Mesenchymal stem cell (in vitro differentiated cells and primary cell): ENCODE measurements around the gene ACO2.

Source experiments
- DNase-seq: peaks from one replicate; pipeline ENCODE4 v3.0.0-alpha.2; 2013
- H2AFZ ChIP-seq: one replicate; pipeline ENCODE4 v1.6.1; 2013; ENCODE audit warnings: low read depth, mild to moderate bottlenecking, control low read depth, inconsistent platforms, low read length, moderate library complexity
- H2AK5ac ChIP-seq: 2 replicates; pipeline ENCODE4 v1.6.1; 2013; ENCODE audit warnings: low read length, moderate library complexity, mild to moderate bottlenecking, inconsistent platforms; ENCODE audit not compliant: severe bottlenecking
- H2BK120ac ChIP-seq: one replicate; pipeline ENCODE4 v1.6.1; 2013; ENCODE audit warnings: low read depth, mild to moderate bottlenecking, inconsistent platforms, low read length, moderate library complexity
- H2BK12ac ChIP-seq, 2 experiments: one replicate each; pipeline ENCODE4 v1.6.1; 2013; ENCODE audit warnings: inconsistent platforms in 2 of 2, low read length in 2 of 2, mild to moderate bottlenecking in 2 of 2, moderate library complexity in 2 of 2, control low read depth in 1 of 2
- H2BK15ac ChIP-seq: one replicate; pipeline ENCODE4 v1.6.1; 2013; ENCODE audit warnings: mild to moderate bottlenecking, low read depth, inconsistent platforms; ENCODE audit not compliant: poor library complexity, severe bottlenecking
- H2BK5ac ChIP-seq: 2 replicates; pipeline ENCODE4 v1.6.1; 2013; ENCODE audit warnings: low read depth, mild to moderate bottlenecking, low read length, control low read depth, inconsistent platforms; ENCODE audit not compliant: poor library complexity, severe bottlenecking
- H3K14ac ChIP-seq, 2 experiments: one replicate each; pipeline ENCODE4 v1.6.1; 2013; ENCODE audit warnings: inconsistent platforms in 2 of 2, low read length in 2 of 2, control low read depth in 1 of 2, mild to moderate bottlenecking in 1 of 2, moderate library complexity in 1 of 2
- H3K18ac ChIP-seq, 2 experiments: one replicate each; pipeline ENCODE4 v1.6.1; 2013; ENCODE audit warnings: inconsistent platforms in 2 of 2, low read length in 2 of 2, control low read depth in 1 of 2, low read depth in 1 of 2, mild to moderate bottlenecking in 1 of 2
- H3K23ac ChIP-seq, 2 experiments: one replicate each; pipeline ENCODE4 v1.6.1; 2013; ENCODE audit warnings: inconsistent platforms in 2 of 2, low read length in 2 of 2, mild to moderate bottlenecking in 2 of 2, moderate library complexity in 2 of 2, control low read depth in 1 of 2
- H3K27ac ChIP-seq: 2 replicates; pipeline ENCODE4 v1.5.1; 2013; ENCODE audit warnings: mild to moderate bottlenecking, moderate library complexity, low read length, control low read depth, inconsistent platforms; ENCODE audit not compliant: poor library complexity, severe bottlenecking
- H3K27me3 ChIP-seq, 2 experiments: 2 replicates each; pipeline versions ENCODE4 v1.6.1 to v1.7.0; 2013; ENCODE audit warnings: low read length in 2 of 2, mild to moderate bottlenecking in 2 of 2, moderate library complexity in 2 of 2, control low read depth in 1 of 2, inconsistent platforms in 1 of 2; ENCODE audit not compliant: control insufficient read depth in 1 of 2, insufficient read depth in 1 of 2
- H3K36me3 ChIP-seq, 2 experiments: 2 replicates each; pipeline versions ENCODE4 v1.6.1 to v1.7.0; 2013; ENCODE audit warnings: low read length in 2 of 2, control low read depth in 1 of 2, inconsistent platforms in 1 of 2, low read depth in 1 of 2, mild to moderate bottlenecking in 1 of 2; ENCODE audit not compliant: insufficient read depth in 2 of 2, control insufficient read depth in 1 of 2
- H3K4ac ChIP-seq, 2 experiments: one replicate each; pipeline ENCODE4 v1.6.1; 2013; ENCODE audit warnings: inconsistent platforms in 2 of 2, low read length in 2 of 2, mild to moderate bottlenecking in 2 of 2, moderate library complexity in 2 of 2, control low read depth in 1 of 2, low read depth in 1 of 2
- H3K4me1 ChIP-seq: 2 replicates; pipeline ENCODE4 v1.6.1; 2013; ENCODE audit warnings: low read depth, low read length, control low read depth; ENCODE audit not compliant: control insufficient read depth, insufficient read depth
- H3K4me2 ChIP-seq: 2 replicates; pipeline ENCODE4 v1.6.1; 2013; ENCODE audit warnings: low read length, mild to moderate bottlenecking, inconsistent platforms; ENCODE audit not compliant: poor library complexity, severe bottlenecking
- H3K4me3 ChIP-seq, 2 experiments: 2 replicates each; pipeline versions ENCODE4 v1.5.1 to v1.7.0; 2013; ENCODE audit warnings: low read length in 2 of 2, mild to moderate bottlenecking in 2 of 2, control low read depth in 1 of 2, low read depth in 1 of 2; ENCODE audit not compliant: insufficient read depth in 1 of 2
- H3K79me1 ChIP-seq: replicated peaks from 2 replicates; pipeline ENCODE4 v1.6.1; 2013; ENCODE audit warnings: mild to moderate bottlenecking, control low read depth, low read length, inconsistent platforms; ENCODE audit not compliant: poor library complexity, severe bottlenecking
- H3K9ac ChIP-seq: 2 replicates; pipeline ENCODE4 v1.7.0; 2013; ENCODE audit warnings: mild to moderate bottlenecking, low read length, moderate library complexity
- H3K9me3 ChIP-seq: 2 replicates; pipeline ENCODE4 v1.7.0; 2013; ENCODE audit warnings: mild to moderate bottlenecking, low read length; ENCODE audit not compliant: control insufficient read depth
- H4K8ac ChIP-seq: one replicate; pipeline ENCODE4 v1.6.1; 2013; ENCODE audit warnings: inconsistent platforms, mild to moderate bottlenecking, low read length, moderate library complexity
- H4K91ac ChIP-seq: one replicate; pipeline ENCODE4 v1.6.1; 2013; ENCODE audit warnings: mild to moderate bottlenecking, low read length, inconsistent platforms
- WGBS: methylation state at CpG from one replicate; pipeline ENCODE4 v1.1.7; 2013; ENCODE audit warnings: mixed read lengths; 5-methylcytosine and 5-hydroxymethylcytosine counted together

Gene ACO2

DNA sequence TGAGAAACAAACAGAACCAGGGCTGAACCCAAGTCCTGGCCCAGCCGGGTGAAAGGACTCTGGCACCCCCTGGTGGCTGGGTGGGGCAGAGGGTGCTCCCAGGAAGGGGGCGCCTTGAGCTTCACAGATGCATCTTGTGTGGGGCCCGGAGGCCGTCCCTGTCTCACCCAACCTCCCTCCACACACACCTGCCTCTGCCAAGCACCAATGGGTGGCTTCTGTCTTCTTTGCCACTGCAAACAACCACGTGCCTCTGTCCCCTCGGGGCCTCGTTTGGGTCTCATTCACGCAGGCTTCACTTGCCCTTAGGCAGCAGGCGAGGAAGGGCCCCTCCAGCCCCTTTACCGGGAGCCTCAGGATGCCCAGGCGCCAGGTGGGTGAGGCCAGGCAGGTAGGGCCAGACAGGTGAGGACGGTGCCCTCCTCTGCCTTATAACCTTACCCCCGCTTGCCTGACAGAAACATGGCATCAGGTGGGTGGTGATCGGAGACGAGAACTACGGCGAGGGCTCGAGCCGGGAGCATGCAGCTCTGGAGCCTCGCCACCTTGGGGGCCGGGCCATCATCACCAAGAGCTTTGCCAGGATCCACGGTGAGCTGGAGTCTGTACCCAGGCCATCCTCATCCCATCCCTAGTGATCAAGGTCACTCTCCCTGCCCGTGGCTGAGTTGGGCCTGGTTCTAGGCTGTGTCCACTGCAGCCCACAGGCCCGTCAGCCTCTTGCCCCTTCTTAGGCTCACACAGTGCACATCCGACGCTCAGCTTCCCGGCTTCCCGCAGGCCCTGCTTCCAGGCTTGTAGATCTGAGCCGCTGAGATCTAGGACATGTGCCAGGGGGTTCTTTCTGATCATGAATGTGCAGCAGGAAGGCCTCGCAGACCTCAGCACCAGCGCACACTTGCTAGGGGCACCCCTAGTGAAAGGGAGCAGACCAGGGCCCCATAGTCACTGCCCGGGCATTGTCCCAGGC, 58.2 kb downstream of the ACO2 start:
- Histone ChIP-seq H3K36me3 (peaks cover 88 to 89% of the 10 kb centered on the region in 2 experiments), H3K14ac (no peak overlapping the region), H3K27ac (no peak overlapping the region), H2AFZ (no peak overlapping the region), H3K4me2 (no peak overlapping the region), H3K4me1 (peaks cover 27% of the 10 kb centered on the region), H3K9ac (peak overlapping the region; percentile 43), H3K23ac (no peak overlapping the region), H4K91ac (no peak overlapping the region), H3K4me3 (no peak overlapping the region), H2BK5ac (no peak overlapping the region), H3K9me3 (no peaks in the 10 kb centered on the region), H2BK15ac (no peak overlapping the region), H2BK120ac (no peak overlapping the region), H4K8ac (no peak overlapping the region), H2BK12ac (no peak overlapping the region), H3K4ac (no peak overlapping the region), H2AK5ac (no peak overlapping the region), H3K18ac (no peak overlapping the region), H3K79me1 (peaks cover 30% of the 10 kb centered on the region), H3K27me3 (no peaks in the 10 kb centered on the region)
- 92% methylated on average over 31 of the region's 32 CpGs for WGBS
- DNase-seq: peak; percentile 40

DNA sequence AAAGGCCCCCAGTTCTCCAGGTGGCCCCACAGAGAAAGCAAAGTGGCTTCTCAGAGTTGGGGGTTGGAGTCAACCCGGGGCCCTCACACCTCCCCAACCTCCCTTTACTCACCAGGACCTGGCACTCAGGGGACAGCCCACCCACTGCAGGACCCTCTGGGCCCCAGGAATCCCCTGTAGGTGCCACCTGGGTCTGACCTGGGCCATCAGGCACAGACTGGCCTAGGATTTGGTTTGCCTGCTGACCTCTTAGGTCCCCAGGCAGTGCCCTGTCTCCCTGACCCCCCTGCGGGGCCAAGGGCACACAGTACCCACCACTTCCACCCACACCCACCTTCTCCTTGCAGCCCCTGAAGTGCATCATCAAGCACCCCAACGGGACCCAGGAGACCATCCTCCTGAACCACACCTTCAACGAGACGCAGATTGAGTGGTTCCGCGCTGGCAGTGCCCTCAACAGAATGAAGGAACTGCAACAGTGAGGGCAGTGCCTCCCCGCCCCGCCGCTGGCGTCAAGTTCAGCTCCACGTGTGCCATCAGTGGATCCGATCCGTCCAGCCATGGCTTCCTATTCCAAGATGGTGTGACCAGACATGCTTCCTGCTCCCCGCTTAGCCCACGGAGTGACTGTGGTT, 59.3 kb downstream of the ACO2 start:
- Histone ChIP-seq H3K23ac (no peak overlapping the region), H3K4ac (no peak overlapping the region), H3K18ac (no peak overlapping the region), H3K9ac (no peak overlapping the region), H3K79me1 (peaks cover 38% of the 10 kb centered on the region), H3K4me2 (no peak overlapping the region), H3K36me3 (peaks cover 95% of the 10 kb centered on the region in 2 experiments), H2BK5ac (no peak overlapping the region), H4K91ac (no peak overlapping the region), H2BK120ac (no peak overlapping the region), H3K27me3 (no peaks in the 10 kb centered on the region), H3K4me1 (peaks cover 29% of the 10 kb centered on the region), H3K4me3 (no peak overlapping the region), H2AK5ac (no peak overlapping the region), H2AFZ (no peak overlapping the region), H3K27ac (no peak overlapping the region), H2BK15ac (no peak overlapping the region), H3K9me3 (no peaks in the 10 kb centered on the region), H2BK12ac (no peak overlapping the region), H3K14ac (no peak overlapping the region), H4K8ac (no peak overlapping the region)
- no peak for DNase-seq
- 98% methylated on average over 15 of the region's 16 CpGs for WGBS

DNA sequence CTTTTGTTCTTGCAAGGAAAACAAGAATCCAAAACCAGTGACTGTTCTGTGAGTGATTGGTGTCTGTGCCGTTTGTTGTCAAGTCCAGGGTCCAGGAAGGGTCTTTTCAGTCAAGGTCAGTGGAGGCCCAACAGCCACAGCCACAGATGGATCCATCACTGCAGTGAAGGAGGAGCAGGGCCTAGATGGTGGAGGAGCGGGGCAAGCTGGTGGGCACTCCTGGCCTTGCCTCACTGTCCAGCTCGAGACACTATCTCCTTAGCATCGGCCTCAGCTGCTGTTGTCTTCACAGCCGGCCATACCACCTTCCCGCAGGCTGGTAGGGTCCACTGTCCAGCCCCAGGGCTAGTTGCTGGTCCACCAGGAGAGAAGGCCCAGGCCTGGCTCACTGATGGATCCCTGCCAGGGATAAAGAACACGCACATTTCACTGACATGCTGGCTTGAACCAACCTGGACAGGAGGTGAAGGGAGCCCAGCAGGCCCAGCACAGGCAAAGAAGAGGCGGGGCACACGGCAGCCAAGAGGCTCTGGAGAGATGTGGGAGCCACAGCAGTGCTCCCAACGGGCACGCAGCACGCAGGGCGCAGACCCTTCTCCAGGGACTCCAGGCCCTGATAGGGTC, 60.1 kb downstream of the ACO2 start:
- Histone ChIP-seq H3K4me1 (peaks cover 26% of the 10 kb centered on the region), H2BK12ac (no peak overlapping the region), H3K9ac (no peak overlapping the region), H4K91ac (no peak overlapping the region), H3K79me1 (peaks cover 43% of the 10 kb centered on the region), H3K18ac (no peak overlapping the region), H2AFZ (no peak overlapping the region), H3K14ac (no peak overlapping the region), H2AK5ac (no peak overlapping the region), H4K8ac (peak overlapping the region; percentile 3), H3K9me3 (no peaks in the 10 kb centered on the region), H3K27me3 (no peaks in the 10 kb centered on the region), H3K4ac (no peak overlapping the region), H2BK15ac (no peak overlapping the region), H3K36me3 (peaks cover 89 to 95% of the 10 kb centered on the region in 2 experiments), H3K27ac (no peak overlapping the region), H3K23ac (peak overlapping the region in 1 of 2 experiments; percentile 53), H2BK120ac (no peak overlapping the region), H3K4me3 (no peak overlapping the region), H3K4me2 (no peak overlapping the region), H2BK5ac (no peak overlapping the region)
- WGBS: 96% methylated on average over 13 of the region's 13 CpGs
- no peak for DNase-seq
